ENCODE data around the gene SLC35F2. TPM values are rescaled to one million over a fixed set of nuclear protein-coding genes. Genes with fewer than 3 reads are reported as not detected.

The SLC35F2 gene
- total RNA-seq, 1 donor from 2014 or later = 13.3 TPM

DNA sequence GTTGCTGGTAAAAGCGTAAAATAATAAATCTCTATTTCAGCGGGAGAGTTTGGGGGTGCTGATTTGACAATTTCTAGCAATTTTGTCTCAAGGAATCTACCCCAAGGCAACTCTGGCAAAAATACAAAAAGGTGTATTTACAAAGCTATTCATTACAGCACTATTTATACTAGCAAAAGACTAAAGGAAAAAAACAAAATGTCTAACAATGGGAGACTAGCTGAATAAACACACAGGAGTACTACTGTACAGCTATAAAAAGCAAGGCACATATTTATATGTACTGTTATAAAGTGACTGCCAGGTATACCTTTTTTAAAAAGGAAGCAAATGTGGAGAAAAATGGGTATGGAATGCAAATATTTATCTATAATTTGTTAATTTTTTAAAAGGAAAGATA lies 32.7 kb downstream of the SLC35F2 start:
- no peak for TF ChIP-seq POLR2AphosphoS5 (IDR thresholded peaks at IDR 0.05; ENCODE audit: insufficient read depth in 1 of 2, low read depth in 1 of 2)
- TF ChIP-seq, protein P1, sequence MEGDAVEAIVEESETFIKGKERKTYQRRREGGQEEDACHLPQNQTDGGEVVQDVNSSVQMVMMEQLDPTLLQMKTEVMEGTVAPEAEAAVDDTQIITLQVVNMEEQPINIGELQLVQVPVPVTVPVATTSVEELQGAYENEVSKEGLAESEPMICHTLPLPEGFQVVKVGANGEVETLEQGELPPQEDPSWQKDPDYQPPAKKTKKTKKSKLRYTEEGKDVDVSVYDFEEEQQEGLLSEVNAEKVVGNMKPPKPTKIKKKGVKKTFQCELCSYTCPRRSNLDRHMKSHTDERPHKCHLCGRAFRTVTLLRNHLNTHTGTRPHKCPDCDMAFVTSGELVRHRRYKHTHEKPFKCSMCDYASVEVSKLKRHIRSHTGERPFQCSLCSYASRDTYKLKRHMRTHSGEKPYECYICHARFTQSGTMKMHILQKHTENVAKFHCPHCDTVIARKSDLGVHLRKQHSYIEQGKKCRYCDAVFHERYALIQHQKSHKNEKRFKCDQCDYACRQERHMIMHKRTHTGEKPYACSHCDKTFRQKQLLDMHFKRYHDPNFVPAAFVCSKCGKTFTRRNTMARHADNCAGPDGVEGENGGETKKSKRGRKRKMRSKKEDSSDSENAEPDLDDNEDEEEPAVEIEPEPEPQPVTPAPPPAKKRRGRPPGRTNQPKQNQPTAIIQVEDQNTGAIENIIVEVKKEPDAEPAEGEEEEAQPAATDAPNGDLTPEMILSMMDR (IDR thresholded peaks at IDR 0.05) = no peak
- TF ChIP-seq POLR2A (IDR thresholded peaks at IDR 0.05) = no peak
- H3K36me3 ChIP-seq = no peaks in the 10 kb centered on the region
- DNase-seq (ENCODE audit: extremely low spot score in 2 of 2) = no peak
- no peaks in the 10 kb centered on the region for H3K27me3 ChIP-seq
- intact Hi-C loops (cut with DNase I) = no loop called here
- H3K9me3 ChIP-seq = no peaks in the 10 kb centered on the region
- no peak overlapping the region for H3K4me3 ChIP-seq
- no peaks in the 10 kb centered on the region for H3K4me1 ChIP-seq
- H3K27ac ChIP-seq = no peak overlapping the region

DNA sequence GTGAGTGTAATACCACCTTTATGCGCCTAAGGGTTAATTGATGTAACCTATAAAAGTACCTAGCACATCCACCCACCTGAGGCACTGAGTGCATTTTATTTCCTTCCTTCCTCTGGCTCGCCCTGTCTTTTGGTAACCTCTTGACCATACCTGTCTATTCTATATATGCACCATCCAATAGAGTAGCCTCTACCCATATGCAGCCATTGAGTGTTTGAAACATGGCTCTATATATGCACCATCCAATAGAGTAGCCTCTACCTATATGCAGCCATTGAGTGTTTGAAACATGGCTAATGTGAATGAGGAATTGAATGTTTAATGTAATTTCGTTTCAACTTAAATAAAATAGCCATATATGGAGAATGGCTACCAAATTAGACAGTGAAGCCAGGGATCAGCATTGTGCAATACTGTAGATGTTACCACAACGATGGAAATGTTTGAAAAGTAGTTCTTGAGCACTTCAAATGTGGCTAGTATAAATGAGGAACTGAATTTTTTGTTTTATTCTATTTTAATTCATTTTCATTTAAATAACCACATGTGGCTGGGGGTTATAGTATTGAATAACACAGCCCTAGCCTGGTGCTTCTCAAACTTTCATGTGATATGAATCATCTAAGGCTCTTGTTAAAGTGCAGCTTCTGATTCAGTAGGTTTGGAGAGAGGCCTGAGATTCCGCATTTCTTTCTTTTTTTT lies 33.8 kb downstream of the SLC35F2 start:
- intact Hi-C loops (cut with DNase I) = no loop called here
- Histone ChIP-seq H3K9me3 (no peaks in the 10 kb centered on the region), H3K4me3 (no peak overlapping the region), H3K36me3 (no peaks in the 10 kb centered on the region), H3K27me3 (no peaks in the 10 kb centered on the region), H3K4me1 (no peaks in the 10 kb centered on the region), H3K27ac (no peak overlapping the region)
- DNase-seq (ENCODE audit: extremely low spot score in 2 of 2) = no peak
- no peak for TF ChIP-seq POLR2A (IDR thresholded peaks at IDR 0.05)
- TF ChIP-seq, protein P1 (IDR thresholded peaks at IDR 0.05) = no peak

DNA sequence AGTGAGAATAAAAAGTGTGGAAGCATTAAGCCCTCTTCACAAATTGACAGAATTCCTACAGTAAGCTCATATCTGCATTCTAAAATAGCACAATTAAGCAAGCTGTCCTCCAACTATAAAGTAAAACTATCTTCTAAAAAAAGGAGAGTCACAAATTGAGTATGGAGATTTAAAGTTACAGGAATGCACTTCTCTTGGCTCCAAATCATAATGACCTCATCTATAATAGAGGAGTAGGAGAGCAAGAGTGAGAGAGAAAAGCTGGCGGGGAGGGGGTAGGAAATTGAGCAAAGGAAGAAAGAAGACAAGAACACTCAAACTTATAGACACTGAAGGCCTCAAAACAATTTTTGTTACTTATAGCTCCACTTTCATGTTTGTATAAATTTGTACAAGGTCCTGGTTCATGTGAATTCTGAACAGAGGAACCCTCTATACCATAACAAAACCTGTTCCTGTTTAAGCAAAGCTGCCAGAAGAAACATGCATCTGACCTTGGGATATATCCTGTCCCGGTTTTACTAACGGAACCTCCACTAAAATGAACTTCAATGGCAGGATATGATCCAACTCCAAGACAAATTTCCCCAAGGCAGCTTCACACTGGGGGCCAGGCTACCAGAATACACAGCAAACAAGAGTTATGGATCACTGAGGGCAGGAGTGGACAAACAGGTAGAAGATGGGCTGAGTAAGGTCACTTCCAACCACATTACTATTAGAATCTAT lies 37.2 kb downstream of the SLC35F2 start:
- DNase-seq (ENCODE audit: extremely low spot score in 2 of 2) = no peak
- Histone ChIP-seq H3K36me3 (no peaks in the 10 kb centered on the region), H3K4me1 (no peaks in the 10 kb centered on the region), H3K9me3 (no peaks in the 10 kb centered on the region), H3K4me3 (no peak overlapping the region), H3K27ac (no peak overlapping the region), H3K27me3 (no peaks in the 10 kb centered on the region)
- intact Hi-C loops (cut with DNase I) = no loop called here
- peak in 1 of 2 donors; percentile 12 for TF ChIP-seq POLR2AphosphoS5 (IDR thresholded peaks at IDR 0.05; ENCODE audit: insufficient read depth in 1 of 2, low read depth in 1 of 2)
- TF ChIP-seq, protein P1 (IDR thresholded peaks at IDR 0.05) = no peak

DNA sequence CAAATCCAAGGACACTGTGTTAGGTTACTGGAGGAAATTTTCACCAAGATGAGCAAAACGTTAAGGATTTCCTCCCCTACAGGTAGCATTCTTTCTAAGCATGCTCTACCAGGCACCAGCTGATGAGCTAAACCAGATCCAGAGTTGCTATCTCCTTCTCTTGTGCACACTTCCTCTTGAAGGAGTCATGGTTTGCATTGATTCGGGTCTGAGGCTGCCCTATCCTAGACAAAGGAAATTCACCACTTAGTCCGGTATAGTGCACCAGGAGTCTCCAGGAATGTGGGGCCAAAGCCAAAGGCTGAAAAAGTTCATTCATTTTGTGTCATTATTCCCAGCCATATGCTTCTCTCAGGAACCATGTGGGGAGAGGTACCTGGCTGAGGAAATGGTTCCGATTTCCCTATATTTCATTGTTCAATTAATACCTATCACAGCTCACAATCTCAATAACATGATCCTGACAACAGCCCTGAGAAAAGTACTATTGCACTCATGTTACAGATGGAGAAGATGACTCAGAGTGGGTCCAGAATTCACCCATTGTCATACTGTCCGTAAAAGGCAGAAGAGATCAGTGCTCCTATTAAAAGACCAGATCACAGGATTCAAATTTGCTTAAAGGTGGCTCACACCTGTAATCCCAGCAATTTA lies 39.1 kb downstream of the SLC35F2 start:
- H3K4me1 ChIP-seq = no peaks in the 10 kb centered on the region
- TF ChIP-seq POLR2A (IDR thresholded peaks at IDR 0.05) = no peak
- TF ChIP-seq, protein P1 (IDR thresholded peaks at IDR 0.05) = no peak
- TF ChIP-seq POLR2AphosphoS5 (IDR thresholded peaks at IDR 0.05; ENCODE audit: insufficient read depth in 1 of 2, low read depth in 1 of 2) = no peak
- H3K9me3 ChIP-seq = no peaks in the 10 kb centered on the region
- DNase-seq (ENCODE audit: extremely low spot score in 2 of 2) = no peak
- no peak overlapping the region for H3K27ac ChIP-seq
- no peak overlapping the region for H3K4me3 ChIP-seq
- no peaks in the 10 kb centered on the region for H3K27me3 ChIP-seq
- H3K36me3 ChIP-seq = no peaks in the 10 kb centered on the region
- intact Hi-C loops (cut with DNase I) = no loop called here

DNA sequence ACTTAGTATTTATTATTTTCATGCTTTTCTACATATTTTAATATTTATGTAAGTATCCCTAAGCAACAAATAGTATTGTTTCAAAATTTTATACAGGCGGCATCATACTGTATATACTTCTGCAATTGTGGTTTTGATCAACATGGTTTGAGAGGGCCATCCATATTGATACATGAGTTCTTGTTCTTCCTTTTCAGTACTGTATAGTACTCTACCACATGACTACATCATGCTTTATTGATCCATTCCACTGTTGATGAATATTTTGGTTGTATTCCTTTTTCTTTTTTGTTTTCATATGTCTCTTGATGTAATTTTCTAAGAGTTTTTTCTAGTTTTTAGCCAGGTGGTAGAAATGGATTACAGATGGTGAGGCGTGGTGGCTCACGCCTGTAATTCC lies 40.1 kb downstream of the SLC35F2 start:
- TF ChIP-seq, protein P1 (IDR thresholded peaks at IDR 0.05) = no peak
- no peak for TF ChIP-seq POLR2A (IDR thresholded peaks at IDR 0.05)
- no peak for TF ChIP-seq POLR2AphosphoS5 (IDR thresholded peaks at IDR 0.05; ENCODE audit: insufficient read depth in 1 of 2, low read depth in 1 of 2)
- Histone ChIP-seq H3K9me3 (no peaks in the 10 kb centered on the region), H3K4me1 (no peaks in the 10 kb centered on the region), H3K27ac (no peak overlapping the region), H3K36me3 (no peaks in the 10 kb centered on the region), H3K27me3 (no peaks in the 10 kb centered on the region), H3K4me3 (no peak overlapping the region)
- intact Hi-C loops (cut with DNase I) = no loop called here
- DNase-seq (ENCODE audit: extremely low spot score in 2 of 2) = no peak

All from vagina (tissue), 2 donors.